ENCODE results near the gene ANKRD61.

- TF ChIP-seq CTCF (IDR thresholded peaks at IDR 0.05) (no peak), POLR2A (IDR thresholded peaks at IDR 0.05; ENCODE audit: low read depth) (no peak), POLR2AphosphoS5 (IDR thresholded peaks at IDR 0.05) (no peak), EP300 (IDR thresholded peaks at IDR 0.05) (no peak)
These were observed 4.3 kb upstream of the ANKRD61 start for GRCh38 chr7:6026820-6027311.
